ENCODE measurements around the gene PAX6. TPM values are rescaled to one million over a fixed set of nuclear protein-coding genes. Genes with fewer than 3 reads are reported as not detected.
A peak's percentile ranks its signal among the peaks of the same experiment; 100 is the strongest.

PAX6 gene
- total RNA-seq, 1 donor from 2014 or later = 30.7 TPM

- no peak for DNase-seq
- Mint-ChIP-seq H3K4me3 (ENCODE audit: unreplicated experiment) (no peak overlapping the region), H3K27me3 (ENCODE audit: unreplicated experiment) (peaks cover 23% of the 10 kb centered on the region), H3K36me3 (ENCODE audit: unreplicated experiment) (peaks cover 4% of the 10 kb centered on the region), H3K9me3 (ENCODE audit: unreplicated experiment) (peaks cover 4% of the 10 kb centered on the region), H3K27ac (ENCODE audit: unreplicated experiment) (no peak overlapping the region), H3K4me1 (ENCODE audit: low read depth, unreplicated experiment) (peaks cover 14% of the 10 kb centered on the region)
- no peak for TF ChIP-seq CTCF (IDR thresholded peaks at IDR 0.05; ENCODE audit: partially characterized antibody, unreplicated experiment)
Measured at GRCh38 chr11:31830406-31830805, 19.3 kb upstream of the PAX6 start.

GRCh38 chr11:31828217-31828616, 17.1 kb upstream of the PAX6 start:
- Mint-ChIP-seq H3K36me3 (ENCODE audit: unreplicated experiment) (peaks cover 4% of the 10 kb centered on the region), H3K4me1 (ENCODE audit: low read depth, unreplicated experiment) (peaks cover 14% of the 10 kb centered on the region), H3K27me3 (ENCODE audit: unreplicated experiment) (peaks cover 25% of the 10 kb centered on the region), H3K9me3 (ENCODE audit: unreplicated experiment) (peaks cover 4% of the 10 kb centered on the region), H3K27ac (ENCODE audit: unreplicated experiment) (no peak overlapping the region), H3K4me3 (ENCODE audit: unreplicated experiment) (peak overlapping the region; percentile 84)
- DNase-seq = no peak
- no peak for TF ChIP-seq CTCF (IDR thresholded peaks at IDR 0.05; ENCODE audit: partially characterized antibody, unreplicated experiment)

- H3K27me3 Mint-ChIP-seq (ENCODE audit: unreplicated experiment) = peaks cover 27% of the 10 kb centered on the region
- DNase-seq = no peak
- no peak for TF ChIP-seq CTCF (IDR thresholded peaks at IDR 0.05; ENCODE audit: partially characterized antibody, unreplicated experiment)
- peaks cover 4% of the 10 kb centered on the region for H3K36me3 Mint-ChIP-seq (ENCODE audit: unreplicated experiment)
- peaks cover 14% of the 10 kb centered on the region for H3K4me1 Mint-ChIP-seq (ENCODE audit: low read depth, unreplicated experiment)
- no peak overlapping the region for H3K27ac Mint-ChIP-seq (ENCODE audit: unreplicated experiment)
- H3K4me3 Mint-ChIP-seq (ENCODE audit: unreplicated experiment) = peak overlapping the region; percentile 84
- H3K9me3 Mint-ChIP-seq (ENCODE audit: unreplicated experiment) = peaks cover 4% of the 10 kb centered on the region
Measured at GRCh38 chr11:31827455-31828206, 16.5 kb upstream of the PAX6 start.

- Mint-ChIP-seq H3K9me3 (ENCODE audit: unreplicated experiment) (peaks cover 4% of the 10 kb centered on the region), H3K36me3 (ENCODE audit: unreplicated experiment) (peaks cover 4% of the 10 kb centered on the region), H3K4me3 (ENCODE audit: unreplicated experiment) (peak overlapping the region; percentile 84), H3K27me3 (ENCODE audit: unreplicated experiment) (peaks cover 27% of the 10 kb centered on the region), H3K4me1 (ENCODE audit: low read depth, unreplicated experiment) (peaks cover 17% of the 10 kb centered on the region), H3K27ac (ENCODE audit: unreplicated experiment) (peak overlapping the region; percentile 19)
- DNase-seq = no peak
- TF ChIP-seq CTCF (IDR thresholded peaks at IDR 0.05; ENCODE audit: partially characterized antibody, unreplicated experiment) = no peak
Measured at GRCh38 chr11:31826536-31827438, 15.7 kb upstream of the PAX6 start.

Measured in glutamatergic neuron (in vitro differentiated cells).